ENCODE data around the gene C3orf22.

C3orf22 gene

GRCh38 chr3:126556637-126557414, 1.9 kb downstream of the C3orf22 start:
- no peak for DNase-seq

DNA sequence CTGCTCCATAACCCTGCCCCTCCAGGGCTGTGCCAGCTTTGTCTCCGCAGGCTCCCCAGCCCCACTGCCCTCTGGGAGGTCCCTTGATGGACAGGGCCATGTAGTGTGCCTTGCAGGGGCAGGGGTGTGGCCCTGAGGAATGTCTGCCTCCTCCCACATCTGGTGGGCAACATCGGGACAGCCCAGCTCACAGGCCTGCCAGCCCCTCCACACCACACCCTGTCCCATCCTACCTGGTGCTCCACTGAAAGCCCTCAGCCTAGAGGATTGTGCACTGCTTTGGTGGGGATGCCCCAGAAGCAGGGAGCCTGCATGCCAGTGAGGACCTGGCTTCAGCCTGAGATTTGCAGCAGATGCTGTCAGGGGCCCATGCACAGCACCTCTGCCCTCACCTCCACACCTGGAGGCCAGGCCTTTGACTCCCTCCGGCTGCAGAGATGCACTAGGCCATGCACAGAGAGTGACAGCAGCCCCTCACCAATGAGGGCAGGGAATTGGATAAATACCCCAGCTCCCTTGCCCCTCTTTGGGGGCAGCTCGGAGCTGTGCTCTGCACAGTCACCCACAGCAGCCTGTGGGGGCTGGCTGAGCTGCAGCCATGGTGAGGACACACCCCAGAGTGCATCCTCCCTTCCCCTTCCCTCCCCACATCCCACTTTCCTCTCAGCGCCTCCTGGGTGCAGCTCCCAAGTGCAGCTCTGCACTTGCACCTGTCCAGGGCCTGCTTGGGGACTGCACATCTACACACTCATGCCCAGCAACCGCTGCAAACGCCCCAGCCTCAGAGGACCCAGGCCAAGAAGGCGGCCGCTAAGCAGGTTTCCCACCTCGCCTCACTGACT, 2.7 kb downstream of the C3orf22 start:
- no peak for DNase-seq

DNA sequence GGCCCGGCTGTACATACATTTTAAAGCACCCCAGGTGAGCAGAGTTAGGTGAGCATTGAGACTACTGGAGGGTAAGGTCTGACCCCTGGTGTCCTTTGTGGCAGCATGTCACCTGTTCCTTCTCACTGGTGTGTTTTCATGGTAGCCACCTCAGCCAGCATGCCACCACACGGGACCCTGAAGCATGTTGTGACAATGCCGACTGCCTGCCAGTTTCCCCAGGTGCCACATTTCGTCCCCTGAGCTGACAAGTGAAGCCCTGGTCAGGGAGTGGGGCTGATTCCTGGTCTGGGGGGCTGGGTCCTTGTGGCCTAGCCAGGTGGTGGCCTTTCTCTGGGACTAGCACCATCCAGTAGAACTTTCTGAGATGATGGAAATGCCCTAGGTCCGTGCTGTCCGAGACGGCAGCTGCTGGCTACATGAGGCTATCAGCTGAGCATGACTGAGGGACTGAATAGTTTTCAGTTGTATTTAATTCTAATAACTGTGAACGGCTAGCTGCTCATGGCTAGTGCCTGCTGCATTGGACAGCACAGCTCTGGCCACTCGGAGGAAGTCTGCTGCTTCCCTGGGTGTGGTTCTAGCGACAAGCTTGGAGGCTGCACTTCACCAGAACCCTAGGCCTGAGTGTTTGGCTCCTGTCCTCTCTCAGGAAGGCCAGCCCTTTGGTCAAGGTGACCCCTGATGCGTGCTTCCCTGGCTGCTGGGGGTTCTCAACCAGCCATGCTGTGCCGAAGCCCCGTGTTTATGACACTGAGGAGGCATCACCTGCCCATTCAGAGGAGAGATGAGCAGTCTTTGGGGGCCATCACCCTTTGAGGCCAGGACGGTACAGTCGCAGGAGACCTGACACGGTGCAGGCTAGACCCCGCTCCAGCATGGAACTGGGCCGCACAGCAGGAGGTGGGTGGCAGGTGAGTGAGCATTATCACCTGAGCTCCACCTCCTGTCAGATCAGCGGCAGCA, 3.9 kb downstream of the C3orf22 start:
- no peak for DNase-seq

- no peak for DNase-seq
Observed at GRCh38 chr3:126553284-126554084, 5.2 kb downstream of the C3orf22 start.

GRCh38 chr3:126552688-126553283, 5.9 kb downstream of the C3orf22 start:
- DNase-seq: no peak

GRCh38 chr3:126551839-126552687, 6.7 kb downstream of the C3orf22 start:
- DNase-seq: no peak

GRCh38 chr3:126551121-126551838, 7.5 kb downstream of the C3orf22 start:
- no peak for DNase-seq

DNA sequence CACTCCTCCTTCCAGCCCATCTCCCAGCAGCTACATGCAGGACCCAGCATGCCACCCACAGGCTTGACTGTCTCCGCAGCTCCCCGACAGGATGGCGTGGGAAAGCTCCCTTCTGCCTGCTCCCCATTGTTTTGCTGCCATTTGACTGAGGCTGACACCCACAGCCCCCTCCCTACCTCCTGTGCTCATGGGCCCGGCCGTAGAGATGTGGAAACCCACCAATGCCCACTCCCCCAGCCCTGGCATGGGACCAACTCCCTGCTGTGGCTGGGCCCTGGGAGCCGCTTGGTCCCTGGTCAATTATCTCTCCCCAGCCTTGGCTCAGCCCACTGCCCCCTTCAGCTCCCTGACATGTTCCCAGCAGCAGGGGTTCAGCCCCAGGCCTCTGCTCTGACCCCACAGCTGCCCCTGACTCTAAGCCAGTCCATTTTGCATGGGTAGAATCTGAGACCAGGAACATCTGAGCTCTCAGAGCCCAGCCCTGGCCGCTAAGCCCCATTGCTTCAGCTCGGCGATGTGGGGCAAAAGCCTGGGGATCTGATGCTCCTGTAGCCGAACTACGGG, 8.2 kb downstream of the C3orf22 start:
- DNase-seq: no peak

DNA sequence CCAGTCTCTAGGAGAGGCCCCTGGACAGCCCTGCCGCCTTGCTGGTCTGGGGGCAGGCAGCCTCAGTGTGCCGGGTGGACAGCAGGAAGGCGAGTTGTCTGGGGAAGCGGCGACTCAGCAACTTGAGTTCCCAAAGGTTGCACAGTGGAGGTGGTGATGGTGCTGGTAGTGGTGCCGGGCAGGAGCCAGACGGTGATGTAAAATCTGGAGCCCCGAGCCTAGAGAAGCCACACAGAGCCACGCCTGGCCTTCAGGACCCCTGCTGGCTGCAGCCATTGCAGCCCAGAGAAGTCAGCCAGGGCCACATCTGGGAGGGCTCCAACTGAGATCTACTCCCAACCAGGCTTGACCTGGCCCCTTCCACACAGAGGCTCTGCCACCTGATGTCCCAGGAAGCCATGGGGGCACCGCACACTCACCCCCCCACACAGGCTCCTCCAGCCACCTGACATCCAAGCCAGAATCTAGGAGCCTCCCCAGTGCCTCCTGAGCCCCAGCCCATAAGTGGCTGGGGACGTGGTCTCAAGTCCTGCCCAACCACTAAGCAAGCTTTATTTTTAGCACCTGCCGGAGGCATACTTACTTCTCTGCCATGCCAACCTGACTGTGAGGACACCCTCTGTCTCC, 8.8 kb downstream of the C3orf22 start:
- DNase-seq: no peak

- no peak for DNase-seq
Observed at GRCh38 chr3:126548556-126549466, 9.9 kb downstream of the C3orf22 start.

DNA sequence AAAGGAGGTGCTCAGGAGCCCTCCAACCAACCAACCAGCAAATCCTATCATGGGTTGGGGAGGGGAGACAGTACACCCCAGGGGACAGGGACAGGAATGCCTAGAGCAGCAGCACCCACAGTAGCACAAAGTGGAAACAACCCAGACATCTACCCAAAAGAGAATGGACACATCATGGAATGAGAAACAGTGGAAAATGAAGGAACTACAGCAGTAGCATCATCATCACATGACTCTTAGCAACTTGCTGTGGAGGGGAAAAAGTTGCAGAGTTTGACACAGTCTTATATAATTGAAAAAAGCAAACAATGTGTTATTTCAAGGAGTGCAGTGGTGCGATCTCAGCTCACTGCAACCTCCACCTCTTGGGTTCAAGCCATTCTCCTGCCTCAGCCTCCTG, 11.0 kb downstream of the C3orf22 start:
- DNase-seq: no peak

GRCh38 chr3:126546549-126547239, 12.0 kb downstream of the C3orf22 start:
- DNase-seq: no peak

GRCh38 chr3:126546013-126546412, 12.7 kb downstream of the C3orf22 start:
- DNase-seq: no peak

DNA sequence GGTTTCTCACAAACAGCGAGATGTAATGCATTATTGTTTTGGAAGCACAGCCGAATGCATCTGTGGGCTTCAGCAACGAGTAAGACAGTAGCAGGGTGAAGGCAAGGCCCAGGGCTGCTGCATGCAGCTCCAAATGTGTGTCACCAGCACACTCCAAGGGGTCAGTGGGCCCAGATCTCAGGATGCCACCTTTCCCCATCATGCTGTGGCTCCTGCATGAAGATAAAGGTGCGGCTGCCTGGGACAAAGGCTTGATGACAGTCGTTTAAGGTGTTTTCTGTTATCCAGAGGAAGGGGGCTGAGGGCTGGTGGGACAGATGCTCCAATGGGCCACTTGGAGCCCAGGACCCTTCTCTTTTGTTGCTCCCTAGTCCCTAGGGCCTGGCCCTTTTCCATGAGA, 13.2 kb downstream of the C3orf22 start:
- DNase-seq: no peak

GRCh38 chr3:126544596-126545281, 14.0 kb downstream of the C3orf22 start:
- DNase-seq: no peak

DNA sequence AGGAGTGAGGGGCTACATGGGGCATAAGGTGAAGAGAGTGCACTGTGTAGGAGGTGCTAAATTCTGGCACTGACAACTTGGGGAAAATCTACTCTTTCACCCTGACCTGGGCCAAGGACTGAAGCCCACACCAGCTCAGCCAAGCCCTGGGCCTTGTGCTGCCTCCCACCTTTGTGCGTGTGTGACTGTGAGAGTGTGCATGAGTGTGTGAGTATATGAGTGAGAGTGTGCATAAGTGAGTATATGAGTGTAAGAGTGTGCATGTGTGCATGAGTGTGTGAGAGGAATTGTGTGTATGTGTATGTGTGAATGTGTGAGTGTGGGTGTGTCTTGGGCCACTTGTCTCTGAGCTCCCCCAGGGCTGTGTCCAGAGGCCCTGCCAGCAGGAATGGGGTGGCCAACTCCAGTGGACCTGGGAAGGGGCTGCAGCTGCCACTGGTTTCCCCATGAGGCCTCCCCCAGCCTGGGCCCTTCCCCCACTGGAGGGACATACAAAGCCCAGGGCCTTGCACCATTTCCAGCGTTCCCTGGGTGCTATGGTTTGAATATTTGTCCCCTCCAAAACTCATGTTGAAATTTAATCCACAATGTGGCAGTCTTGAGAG, 15.2 kb downstream of the C3orf22 start:
- DNase-seq: no peak

All from activated CD4-positive, alpha-beta T cell treated with anti-CD3 and anti-CD28 coated beads, Interleukin-2, amount 50 U/mL, for 16 hours (primary cell).